Measurements from ENCODE around the gene C2orf80.

The C2orf80 gene

GRCh38 chr2:208148803-208149202 is 41.0 kb downstream of the C2orf80 start:
- DNase-seq (ENCODE audit: extremely low read depth, low read depth) = no peak
- H3K4me3 ChIP-seq (replicated peaks; ENCODE audit: low read depth, low read length) = no peak overlapping the region
- peak; percentile 23 for TF ChIP-seq CTCF (IDR thresholded peaks at IDR 0.05; ENCODE audit: low read depth, low read length, missing control alignments)

GRCh38 chr2:208147759-208148158 is 42.1 kb downstream of the C2orf80 start:
- no peak for TF ChIP-seq CTCF (IDR thresholded peaks at IDR 0.05; ENCODE audit: low read depth, low read length, missing control alignments)
- no peak for DNase-seq (ENCODE audit: extremely low read depth, low read depth)
- H3K4me3 ChIP-seq (replicated peaks; ENCODE audit: low read depth, low read length) = no peak overlapping the region

GRCh38 chr2:208147008-208147407 is 42.8 kb downstream of the C2orf80 start:
- DNase-seq (ENCODE audit: extremely low read depth, low read depth) = no peak
- no peak for TF ChIP-seq CTCF (IDR thresholded peaks at IDR 0.05; ENCODE audit: low read depth, low read length, missing control alignments)
- no peak overlapping the region for H3K4me3 ChIP-seq (replicated peaks; ENCODE audit: low read depth, low read length)

GRCh38 chr2:208146006-208146405 is 43.8 kb downstream of the C2orf80 start, which contains the start of gene CRYGB:
CRYGB (minus strand) TSS chr2:208146158; CDS start chr2:208146120, 38 bp downstream.
- no peak for TF ChIP-seq CTCF (IDR thresholded peaks at IDR 0.05; ENCODE audit: low read depth, low read length, missing control alignments)
- H3K4me3 ChIP-seq (replicated peaks; ENCODE audit: low read depth, low read length) = no peak within 1 kb of the TSS
- DNase-seq (ENCODE audit: extremely low read depth, low read depth) = no peak

GRCh38 chr2:208142925-208143799 is 46.7 kb downstream of the C2orf80 start:
- no peak for TF ChIP-seq CTCF (IDR thresholded peaks at IDR 0.05; ENCODE audit: low read depth, low read length, missing control alignments)
- DNase-seq (ENCODE audit: extremely low read depth, low read depth) = no peak
- H3K4me3 ChIP-seq (replicated peaks; ENCODE audit: low read depth, low read length) = no peak overlapping the region

GRCh38 chr2:208142240-208142924 is 47.4 kb downstream of the C2orf80 start:
- DNase-seq (ENCODE audit: extremely low read depth, low read depth) = no peak
- no peak overlapping the region for H3K4me3 ChIP-seq (replicated peaks; ENCODE audit: low read depth, low read length)

More at GRCh38 chr2:208142240-208142924, 47.4 kb downstream of the C2orf80 start:
- TF ChIP-seq CTCF (IDR thresholded peaks at IDR 0.05; ENCODE audit: low read depth, low read length, missing control alignments) = no peak

All from HFF-Myc (cell line).